DMS79 treated with DMSO at 0.1 percent for 48 hours (cell line): ENCODE data around the gene EIF4G3.
A peak's percentile ranks its signal among the peaks of the same experiment; 100 is the strongest.
"Not testable (repeated sequence)": the region's sequence is repeated elsewhere in the genome, so short reads cannot be mapped to it uniquely, and the experiment has no call there.

Source experiments
- DNase-seq: peaks from one replicate; lab custom pipeline; 2025; lab: John Stamatoyannopoulos, UW

EIF4G3 gene

GRCh38 chr1:21153388-21153787, 23.3 kb downstream of the EIF4G3 start:
- no peak for DNase-seq

- no peak for DNase-seq
These were observed 24.1 kb downstream of the EIF4G3 start for GRCh38 chr1:21152423-21153100.

GRCh38 chr1:21149855-21150432, 26.8 kb downstream of the EIF4G3 start:
- no peak for DNase-seq

- DNase-seq: no peak
These were observed 27.3 kb downstream of the EIF4G3 start for GRCh38 chr1:21149430-21149854.

GRCh38 chr1:21143752-21144151, 32.9 kb downstream of the EIF4G3 start:
- DNase-seq: no peak

- DNase-seq: no peak
These were observed 33.6 kb downstream of the EIF4G3 start for GRCh38 chr1:21143138-21143537.

GRCh38 chr1:21141030-21141429, 35.7 kb downstream of the EIF4G3 start:
- DNase-seq: no peak

GRCh38 chr1:21139601-21140000, 37.1 kb downstream of the EIF4G3 start:
- DNase-seq: peak; percentile 43

GRCh38 chr1:21136344-21136743, 40.4 kb downstream of the EIF4G3 start:
- DNase-seq: not testable (repeated sequence)

GRCh38 chr1:21131200-21131599, 45.5 kb downstream of the EIF4G3 start:
- DNase-seq: no peak

- DNase-seq: no peak
These were observed 47.3 kb downstream of the EIF4G3 start for GRCh38 chr1:21129407-21129806.

GRCh38 chr1:21126324-21126723, 50.4 kb downstream of the EIF4G3 start:
- no peak for DNase-seq

- no peak for DNase-seq
These were observed 51.9 kb downstream of the EIF4G3 start for GRCh38 chr1:21124846-21125245.

- no peak for DNase-seq
These were observed 53.3 kb downstream of the EIF4G3 start for GRCh38 chr1:21123287-21123948.

GRCh38 chr1:21121764-21122471, 54.8 kb downstream of the EIF4G3 start:
- DNase-seq: no peak

- DNase-seq: no peak
These were observed 58.5 kb downstream of the EIF4G3 start for GRCh38 chr1:21118167-21118566.

- no peak for DNase-seq
These were observed 59.1 kb downstream of the EIF4G3 start for GRCh38 chr1:21117597-21118001.

- no peak for DNase-seq
These were observed 59.5 kb downstream of the EIF4G3 start for GRCh38 chr1:21117159-21117558.

GRCh38 chr1:21115098-21115760, 61.5 kb downstream of the EIF4G3 start:
- no peak for DNase-seq

GRCh38 chr1:21114431-21114830, 62.3 kb downstream of the EIF4G3 start:
- no peak for DNase-seq

- DNase-seq: no peak
These were observed 66.5 kb downstream of the EIF4G3 start for GRCh38 chr1:21110163-21110562.

GRCh38 chr1:21106709-21107108, 70.0 kb downstream of the EIF4G3 start:
- DNase-seq: no peak
